Measurements from ENCODE around the gene PSTPIP1. TPM values are rescaled to one million over a fixed set of nuclear protein-coding genes. Genes with fewer than 3 reads are reported as not detected.

The PSTPIP1 gene
- total and polyA plus RNA-seq, 2 of the 8 experiments (the other 6 are each of a cell fraction or from before 2014, with no cell fraction given) = 1.6 to 1.8 TPM

GRCh38 chr15:76979996-76980520 lies 14.9 kb upstream of the PSTPIP1 start:
- Histone ChIP-seq H3K27ac (ENCODE audit: low read depth, low read length) (no peak overlapping the region), H2BK5ac (ENCODE audit: low read depth, low read length) (no peak overlapping the region), H4K20me1 (replicated peaks in 1 of 2; ENCODE audit: control insufficient read depth in 1 of 2, insufficient read depth in 2 of 2, low read length in 2 of 2) (no peaks in the 10 kb centered on the region), H3K27me3 (replicated peaks in 1 of 4; ENCODE audit: control insufficient read depth in 3 of 4, extremely low read depth in 1 of 4, insufficient read depth in 3 of 4, low read length in 3 of 4) (no peaks in the 10 kb centered on the region; a peak in 1 of 7 replicates), H2BK120ac (replicated peaks; ENCODE audit: low read depth, low read length) (no peak overlapping the region), H3K23ac (ENCODE audit: insufficient read length) (no peak overlapping the region), H3K36me3 (ENCODE audit: control insufficient read depth in 2 of 4, insufficient read depth in 4 of 4, low read length in 3 of 4) (no peaks in the 10 kb centered on the region), H3K4me3 (ENCODE audit: extremely low read depth in 1 of 4, insufficient read depth in 2 of 4, low read depth in 3 of 4, low read length in 4 of 4) (no peak overlapping the region), H3K4ac (replicated peaks; ENCODE audit: insufficient read length, low read depth, low read length) (no peak overlapping the region), H3K9ac (replicated peaks in 1 of 4; ENCODE audit: extremely low read depth in 1 of 4, low read depth in 3 of 4, low read length in 3 of 4) (no peak overlapping the region), H3K9me3 (ENCODE audit: insufficient read depth in 2 of 2, low read depth in 1 of 2, low read length in 1 of 2) (peaks cover 0 to 9% of the 10 kb centered on the region in 2 experiments; a peak in 1 of 4 replicates), H4K8ac (ENCODE audit: extremely low read depth, insufficient read depth, low read length) (no peak overlapping the region), H3K18ac (ENCODE audit: extremely low read depth, low read length) (no peak overlapping the region), H3K14ac (ENCODE audit: insufficient read length) (no peak overlapping the region), H4K91ac (replicated peaks; ENCODE audit: insufficient read length, low read length) (no peak overlapping the region), H2BK20ac (ENCODE audit: low read length) (no peak overlapping the region), H2BK15ac (ENCODE audit: low read length) (no peak overlapping the region), H3K79me2 (ENCODE audit: control insufficient read depth in 1 of 2, insufficient read depth in 2 of 2, low read length in 2 of 2) (no peaks in the 10 kb centered on the region), H3K4me2 (ENCODE audit: insufficient read depth in 1 of 2, low read depth in 2 of 2, low read length in 2 of 2) (no peak overlapping the region), H3K4me1 (replicated peaks in 1 of 4; ENCODE audit: control insufficient read depth in 3 of 4, insufficient read depth in 4 of 4, low read length in 3 of 4) (no peaks in the 10 kb centered on the region; a peak in 1 of 7 replicates), H2AFZ (ENCODE audit: low read length) (no peak overlapping the region), H2AK5ac (ENCODE audit: low read depth, low read length) (no peak overlapping the region), H3K79me1 (ENCODE audit: low read depth, low read length) (no peaks in the 10 kb centered on the region), H4K5ac (ENCODE audit: insufficient read length, low read depth, low read length) (no peak overlapping the region), H2BK12ac (ENCODE audit: low read depth, low read length) (no peak overlapping the region), H3K23me2 (ENCODE audit: low read depth, low read length) (no peaks in the 10 kb centered on the region), H3K56ac (replicated peaks; ENCODE audit: insufficient read length, low read depth, low read length) (no peak overlapping the region)
- ChIA-PET POLR2A (ENCODE audit: partially characterized antibody) (no interaction called here), CTCF (ENCODE audit: partially characterized antibody) (interaction anchor here (1.0 to 2.2 kb wide), 5 partner anchors 17 to 137 kb away, joined by 3 to 9 read pairs (median 4); no protein-coding TSS in a partner anchor)
- DNase-seq (ENCODE audit: low read depth in 1 of 2, low spot score in 2 of 2) = no peak
- FAIRE-seq = no peak
- 85% methylated on average over 7 of the region's 7 CpGs; no CpG with 5 or more reads in 1 of the 2 experiments for WGBS, 2 experiments (ENCODE audit: extremely low coverage in 1 of 2, insufficient coverage in 1 of 2, insufficient read length in 1 of 2, insufficient replicate concordance in 2 of 2, low coverage in 1 of 2, low lambda C conversion rate in 2 of 2, missing lambda C conversion rate in 1 of 2)
- TF ChIP-seq TAF1 (IDR thresholded peaks at IDR 0.05; ENCODE audit: low read depth, low read length) = no peak
- no peak for TF ChIP-seq KDM1A (IDR thresholded peaks at IDR 0.05; ENCODE audit: borderline replicate concordance, low read length)
- TF ChIP-seq, protein P1, sequence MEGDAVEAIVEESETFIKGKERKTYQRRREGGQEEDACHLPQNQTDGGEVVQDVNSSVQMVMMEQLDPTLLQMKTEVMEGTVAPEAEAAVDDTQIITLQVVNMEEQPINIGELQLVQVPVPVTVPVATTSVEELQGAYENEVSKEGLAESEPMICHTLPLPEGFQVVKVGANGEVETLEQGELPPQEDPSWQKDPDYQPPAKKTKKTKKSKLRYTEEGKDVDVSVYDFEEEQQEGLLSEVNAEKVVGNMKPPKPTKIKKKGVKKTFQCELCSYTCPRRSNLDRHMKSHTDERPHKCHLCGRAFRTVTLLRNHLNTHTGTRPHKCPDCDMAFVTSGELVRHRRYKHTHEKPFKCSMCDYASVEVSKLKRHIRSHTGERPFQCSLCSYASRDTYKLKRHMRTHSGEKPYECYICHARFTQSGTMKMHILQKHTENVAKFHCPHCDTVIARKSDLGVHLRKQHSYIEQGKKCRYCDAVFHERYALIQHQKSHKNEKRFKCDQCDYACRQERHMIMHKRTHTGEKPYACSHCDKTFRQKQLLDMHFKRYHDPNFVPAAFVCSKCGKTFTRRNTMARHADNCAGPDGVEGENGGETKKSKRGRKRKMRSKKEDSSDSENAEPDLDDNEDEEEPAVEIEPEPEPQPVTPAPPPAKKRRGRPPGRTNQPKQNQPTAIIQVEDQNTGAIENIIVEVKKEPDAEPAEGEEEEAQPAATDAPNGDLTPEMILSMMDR (IDR thresholded peaks at IDR 0.05; ENCODE audit: control extremely low read depth in 1 of 3, insufficient read depth in 1 of 3, low read depth in 1 of 3, low read length in 3 of 3) = no peak
- TF ChIP-seq CHD2 (IDR thresholded peaks at IDR 0.05; ENCODE audit: low read length) = no peak
- TF ChIP-seq CTBP2 (IDR thresholded peaks at IDR 0.05; ENCODE audit: borderline replicate concordance, insufficient read depth, insufficient read length, low read length) = no peak
- TF ChIP-seq ASH2L (IDR thresholded peaks at IDR 0.05; ENCODE audit: low read length) = no peak
- TF ChIP-seq, protein P2, sequence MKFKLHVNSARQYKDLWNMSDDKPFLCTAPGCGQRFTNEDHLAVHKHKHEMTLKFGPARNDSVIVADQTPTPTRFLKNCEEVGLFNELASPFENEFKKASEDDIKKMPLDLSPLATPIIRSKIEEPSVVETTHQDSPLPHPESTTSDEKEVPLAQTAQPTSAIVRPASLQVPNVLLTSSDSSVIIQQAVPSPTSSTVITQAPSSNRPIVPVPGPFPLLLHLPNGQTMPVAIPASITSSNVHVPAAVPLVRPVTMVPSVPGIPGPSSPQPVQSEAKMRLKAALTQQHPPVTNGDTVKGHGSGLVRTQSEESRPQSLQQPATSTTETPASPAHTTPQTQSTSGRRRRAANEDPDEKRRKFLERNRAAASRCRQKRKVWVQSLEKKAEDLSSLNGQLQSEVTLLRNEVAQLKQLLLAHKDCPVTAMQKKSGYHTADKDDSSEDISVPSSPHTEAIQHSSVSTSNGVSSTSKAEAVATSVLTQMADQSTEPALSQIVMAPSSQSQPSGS (IDR thresholded peaks at IDR 0.05; ENCODE audit: low read length) = no peak
- TF ChIP-seq RFX5 (IDR thresholded peaks at IDR 0.05; ENCODE audit: borderline replicate concordance, low read depth, low read length) = no peak
- TF ChIP-seq NRF1 (IDR thresholded peaks at IDR 0.05; ENCODE audit: low read depth, low read length) = no peak
